ENCODE results near the gene NAXD.

- TF ChIP-seq POLR2A (IDR thresholded peaks at IDR 0.05; ENCODE audit: low read length) (no peak), GATA1 (IDR thresholded peaks at IDR 0.05; ENCODE audit: low read depth, low read length) (no peak)
Observed at GRCh38 chr13:110685305-110686020, 70.1 kb downstream of the NAXD start.
